ENCODE measurements around the gene LINGO1. TPM values are rescaled to one million over a fixed set of nuclear protein-coding genes. Genes with fewer than 3 reads are reported as not detected.

Gene LINGO1
- total RNA-seq, 4 donors from 2014 or later, result 0.42 to 4.4 (median 1.5) TPM

- no peak for DNase-seq (ENCODE audit: low spot score in 2 of 2)
- no peak for TF ChIP-seq POLR2A (IDR thresholded peaks at IDR 0.05)
- TF ChIP-seq CTCF (IDR thresholded peaks at IDR 0.05), result no peak
- 93 to 95% methylated on average over 15 of the region's 15 CpGs for WGBS, 2 donors
- H3K4me3 ChIP-seq (ENCODE audit: low read depth, poor library complexity, severe bottlenecking), result no peak overlapping the region
- intact Hi-C loops (cut with DNase I; ENCODE audit: low total_unique reads), result loop anchor here (2.0 kb wide), 1 partner anchor 66 kb away; no protein-coding TSS in a partner anchor
Measured at GRCh38 chr15:77596821-77597803, 35.6 kb downstream of the LINGO1 start.

- H3K4me3 ChIP-seq (ENCODE audit: low read depth, poor library complexity, severe bottlenecking), result no peak overlapping the region
- WGBS, 2 donors, result 85 to 88% methylated on average over 5 of the region's 5 CpGs
- DNase-seq (ENCODE audit: low spot score in 2 of 2), result no peak
- TF ChIP-seq CTCF (IDR thresholded peaks at IDR 0.05) (no peak), POLR2A (IDR thresholded peaks at IDR 0.05) (no peak)
- intact Hi-C loops (cut with DNase I; ENCODE audit: low total_unique reads), result no loop called here
Measured at GRCh38 chr15:77595231-77595630, 37.5 kb downstream of the LINGO1 start.

GRCh38 chr15:77592758-77593157 lies 40.0 kb downstream of the LINGO1 start:
- no peak overlapping the region for H3K4me3 ChIP-seq (ENCODE audit: low read depth, poor library complexity, severe bottlenecking)
- WGBS, 2 donors, result 63 to 64% methylated on average over 3 of the region's 3 CpGs
- TF ChIP-seq POLR2A (IDR thresholded peaks at IDR 0.05) (no peak), CTCF (IDR thresholded peaks at IDR 0.05) (no peak)
- no peak for DNase-seq (ENCODE audit: low spot score in 2 of 2)
- intact Hi-C loops (cut with DNase I; ENCODE audit: low total_unique reads), result no loop called here

- DNase-seq (ENCODE audit: low spot score in 2 of 2), result no peak
- TF ChIP-seq CTCF (IDR thresholded peaks at IDR 0.05) (no peak), POLR2A (IDR thresholded peaks at IDR 0.05) (no peak)
- intact Hi-C loops (cut with DNase I; ENCODE audit: low total_unique reads), result no loop called here
- H3K4me3 ChIP-seq (ENCODE audit: low read depth, poor library complexity, severe bottlenecking), result no peak overlapping the region
- WGBS, 2 donors, result 78 to 83% methylated on average over 13 of the region's 13 CpGs
Measured at GRCh38 chr15:77591968-77592613, 40.6 kb downstream of the LINGO1 start.

GRCh38 chr15:77589839-77590238 lies 42.9 kb downstream of the LINGO1 start:
- intact Hi-C loops (cut with DNase I; ENCODE audit: low total_unique reads), result no loop called here
- no peak for TF ChIP-seq CTCF (IDR thresholded peaks at IDR 0.05)
- no peak for TF ChIP-seq POLR2A (IDR thresholded peaks at IDR 0.05)
- WGBS, 2 donors, result 59 to 77% methylated on average over 6 of the region's 6 CpGs
- no peak overlapping the region for H3K4me3 ChIP-seq (ENCODE audit: low read depth, poor library complexity, severe bottlenecking)
- DNase-seq (ENCODE audit: low spot score in 2 of 2), result no peak
